HG03520 (cell line): ENCODE data around the gene UBE2K.
"Not testable (repeated sequence)": the region's sequence is repeated elsewhere in the genome, so short reads cannot be mapped to it uniquely, and the experiment has no call there.

Source experiments
- ATAC-seq: cut with Tn5 transposase; IDR thresholded peaks from one replicate; pipeline ENCODE4 v1.9.1; 2021; ENCODE audit warnings: mild to moderate bottlenecking, moderate library complexity; ENCODE audit not compliant: unreplicated experiment

UBE2K gene

GRCh38 chr4:39792529-39792928, 94.6 kb downstream of the UBE2K start:
- no peak for ATAC-seq

GRCh38 chr4:39792976-39793375, 95.0 kb downstream of the UBE2K start:
- not testable (repeated sequence) for ATAC-seq

GRCh38 chr4:39802005-39802404, 104.1 kb downstream of the UBE2K start:
- ATAC-seq: no peak

GRCh38 chr4:39808231-39808749, 110.4 kb downstream of the UBE2K start:
- ATAC-seq: no peak

- ATAC-seq: no peak
Observed at GRCh38 chr4:39812500-39812899, 114.6 kb downstream of the UBE2K start.

GRCh38 chr4:39813033-39813432, 115.1 kb downstream of the UBE2K start:
- ATAC-seq: not testable (repeated sequence)

GRCh38 chr4:39813761-39814160, 115.8 kb downstream of the UBE2K start:
- not testable (repeated sequence) for ATAC-seq

- no peak for ATAC-seq
Observed at GRCh38 chr4:39814403-39815185, 116.7 kb downstream of the UBE2K start.

- ATAC-seq: no peak
Observed at GRCh38 chr4:39818646-39819045, 120.7 kb downstream of the UBE2K start.

- ATAC-seq: no peak
Observed at GRCh38 chr4:39820186-39820585, 122.2 kb downstream of the UBE2K start.

- no peak for ATAC-seq
Observed at GRCh38 chr4:39821951-39822350, 124.0 kb downstream of the UBE2K start.

- no peak for ATAC-seq
Observed at GRCh38 chr4:39822662-39823061, 124.7 kb downstream of the UBE2K start.

- ATAC-seq: no peak
Observed at GRCh38 chr4:39823191-39823590, 125.3 kb downstream of the UBE2K start.

GRCh38 chr4:39825090-39825489, 127.2 kb downstream of the UBE2K start:
- ATAC-seq: no peak

GRCh38 chr4:39825741-39826231, 127.8 kb downstream of the UBE2K start:
- no peak for ATAC-seq
